ENCODE data around the gene NDST3.

- no peak for TF ChIP-seq CTBP1 (IDR thresholded peaks at IDR 0.05; ENCODE audit: borderline replicate concordance)
- no peak for TF ChIP-seq SUZ12 (IDR thresholded peaks at IDR 0.05)
- TF ChIP-seq SP1 (IDR thresholded peaks at IDR 0.05) = no peak
- TF ChIP-seq ZNF384 (IDR thresholded peaks at IDR 0.05) = no peak
- TF ChIP-seq FOXK2 (IDR thresholded peaks at IDR 0.05) = no peak
- no peak for TF ChIP-seq ARNT (IDR thresholded peaks at IDR 0.05)
- no peak for TF ChIP-seq BHLHE40 (IDR thresholded peaks at IDR 0.05; ENCODE audit: borderline replicate concordance)
- no peak for TF ChIP-seq TARDBP (IDR thresholded peaks at IDR 0.05)
- no peak for TF ChIP-seq NFRKB (IDR thresholded peaks at IDR 0.05)
- TF ChIP-seq FOXA1 (IDR thresholded peaks at IDR 0.05) = no peak
- no peak for TF ChIP-seq PKNOX1 (IDR thresholded peaks at IDR 0.05)
- TF ChIP-seq L3MBTL2 (conservative IDR thresholded peaks at IDR 0.05) = no peak
- no peak for TF ChIP-seq FOXM1 (IDR thresholded peaks at IDR 0.05; ENCODE audit: borderline replicate concordance)
Observed at GRCh38 chr4:118155516-118155915, 121.2 kb downstream of the NDST3 start.
